Muscle of back (tissue), 11 donors: ENCODE measurements around the gene FOXO1. TPM values are rescaled to one million over a fixed set of nuclear protein-coding genes. Genes with fewer than 3 reads are reported as not detected.
A peak's percentile ranks its signal among the peaks of the same experiment; 100 is the strongest.

Source experiments
- DNase-seq, 3 donors: peaks; one replicate each; pipeline versions ENCODE4 v3.0.0 to v3.0.0-alpha.2; 2013
- polyA plus RNA-seq, 10 donors: library from polyadenylated mRNA; unstranded; fragments of 120-200 nt; gene quantifications; one replicate each; pipeline ENCODE4 v1.2.1, GENCODE V29; 2013; ENCODE audit not compliant: insufficient read length in 10 of 10

Gene FOXO1
- polyA plus RNA-seq, 10 donors, result 11.2 to 17.1 (median 13.8) TPM

- DNase-seq, result no peak
These were observed 25.5 kb downstream of the FOXO1 start for GRCh38 chr13:40640845-40641458.

DNA sequence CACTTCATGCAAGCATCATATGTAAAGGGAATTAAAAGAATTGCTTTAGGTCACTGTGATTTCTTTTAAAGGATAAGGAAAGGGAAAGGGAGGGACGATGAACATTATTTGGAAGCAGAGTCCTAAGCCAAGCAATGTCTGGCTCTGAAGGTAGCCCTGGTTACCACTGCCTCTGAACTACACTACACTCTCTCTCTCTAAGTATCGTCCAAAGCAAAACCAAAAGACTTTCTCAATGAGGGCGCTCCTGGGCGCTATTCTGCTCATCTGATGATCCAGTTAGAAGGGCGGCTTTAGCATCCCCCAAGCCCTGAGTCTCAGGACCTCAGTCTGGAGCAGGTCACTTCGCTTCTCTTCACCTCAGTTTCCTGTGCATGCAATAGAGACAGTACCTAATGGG, 26.2 kb downstream of the FOXO1 start:
- no peak for DNase-seq

GRCh38 chr13:40639221-40639681, 27.2 kb downstream of the FOXO1 start:
- DNase-seq, result no peak

- DNase-seq, result no peak
These were observed 28.8 kb downstream of the FOXO1 start for GRCh38 chr13:40637643-40638042.

GRCh38 chr13:40635315-40635995, 31.0 kb downstream of the FOXO1 start:
- DNase-seq, result no peak

DNA sequence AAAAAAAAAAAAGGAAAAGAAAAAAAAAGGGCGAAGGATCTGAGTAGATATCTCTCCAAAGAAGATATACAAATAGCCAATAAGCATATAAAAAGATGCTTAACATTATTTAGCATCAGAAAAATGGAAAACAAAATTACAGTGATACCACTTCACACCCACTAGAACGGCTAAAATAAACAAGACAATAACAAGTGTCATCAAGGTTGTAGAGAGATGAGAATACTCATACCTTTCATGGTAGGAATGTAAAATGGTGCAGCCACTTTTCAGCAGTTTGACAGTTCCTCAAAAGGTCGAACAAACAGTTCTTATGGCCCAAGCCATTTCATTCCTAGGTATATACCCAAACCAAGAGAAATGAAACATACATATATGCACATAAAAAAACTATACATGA, 33.5 kb downstream of the FOXO1 start:
- no peak for DNase-seq

DNA sequence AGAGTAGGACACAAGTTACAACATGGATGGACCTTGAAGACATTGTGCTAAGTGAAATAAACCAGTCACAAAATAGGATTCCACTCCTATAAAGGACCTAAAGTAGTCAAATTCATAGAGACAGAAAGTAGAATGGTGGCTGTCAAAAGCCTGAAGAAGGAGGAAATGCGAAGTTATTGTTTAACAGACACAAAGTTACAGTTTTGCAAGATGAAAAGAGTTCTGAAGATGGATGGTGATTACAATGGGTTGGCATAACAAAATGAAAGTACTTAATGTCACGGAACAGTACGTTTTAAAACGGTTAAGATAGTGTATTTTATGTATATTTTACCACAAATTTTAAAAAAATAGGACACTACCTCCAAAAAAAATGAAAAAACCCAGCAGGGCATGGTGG, 34.8 kb downstream of the FOXO1 start:
- DNase-seq, result no peak

DNA sequence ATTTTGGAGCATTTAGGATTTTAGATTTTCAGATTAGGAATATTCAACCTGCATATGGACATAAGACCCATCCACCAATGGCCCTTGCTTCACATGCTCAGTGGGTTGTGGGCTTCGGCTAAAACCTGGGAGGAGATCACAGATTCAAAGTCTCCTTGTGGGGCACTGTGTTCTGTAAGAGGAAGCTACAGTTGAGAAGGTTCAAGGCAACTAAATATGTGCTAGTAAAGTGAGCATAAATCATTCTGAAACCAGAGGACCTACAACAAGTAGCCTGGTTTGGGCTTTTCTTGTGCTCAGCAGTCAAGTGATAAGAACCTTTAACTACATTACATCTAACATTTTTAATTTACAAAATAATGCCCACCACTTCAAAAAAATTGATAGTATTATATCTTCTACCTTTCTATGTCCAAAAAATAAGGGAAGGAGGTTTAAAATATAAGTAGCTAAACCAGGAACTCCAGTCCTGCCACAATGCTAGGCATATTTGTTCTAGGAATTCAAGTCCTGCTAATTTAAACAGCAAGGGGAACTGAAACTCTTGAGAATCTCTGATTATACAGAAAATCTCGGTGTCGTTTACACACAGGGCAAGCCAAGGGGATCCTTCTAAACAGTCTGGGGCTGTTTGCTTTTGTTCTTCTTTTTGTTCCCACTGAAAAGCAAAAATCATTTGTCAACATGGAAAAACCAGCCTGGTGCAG, 36.6 kb downstream of the FOXO1 start:
- DNase-seq, result no peak

DNA sequence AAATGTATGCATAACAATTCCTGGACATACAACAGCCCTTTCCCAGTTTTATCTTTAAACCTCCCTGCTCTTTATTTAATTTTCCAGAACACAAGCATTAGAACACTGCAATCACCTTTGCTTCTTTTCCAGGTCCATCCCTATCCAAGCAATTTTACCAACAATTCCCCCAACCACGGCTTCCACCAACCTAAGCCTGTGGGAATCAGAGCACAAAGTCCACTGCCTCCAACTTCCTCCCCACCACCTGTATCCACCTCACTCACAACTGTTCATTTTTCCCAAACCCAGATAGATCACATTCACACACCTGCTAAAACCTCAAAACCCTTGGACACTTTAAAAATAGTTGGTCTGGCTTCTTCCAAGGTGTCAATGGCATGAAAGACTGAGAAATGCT, 39.5 kb downstream of the FOXO1 start:
- DNase-seq, result no peak

- DNase-seq, result no peak
These were observed 39.9 kb downstream of the FOXO1 start for GRCh38 chr13:40626561-40626960.

DNA sequence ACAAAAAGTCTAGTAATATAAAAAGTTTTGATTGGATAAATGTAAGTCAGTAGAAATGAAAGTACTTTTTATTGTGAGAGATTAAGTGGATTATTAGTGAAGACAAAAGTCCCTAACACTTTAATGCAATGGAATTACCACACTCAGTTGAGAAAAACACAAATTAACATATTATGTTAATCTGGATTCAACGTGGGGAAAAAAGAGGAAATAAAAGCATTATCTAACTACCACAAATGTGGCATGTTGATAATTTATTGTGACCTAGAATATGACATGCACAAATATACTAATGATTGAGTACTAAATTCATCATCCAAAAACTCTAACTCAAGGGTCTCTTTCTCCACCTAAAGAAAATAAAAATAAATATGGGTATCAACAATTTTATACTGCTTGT, 41.5 kb downstream of the FOXO1 start:
- no peak for DNase-seq

GRCh38 chr13:40624383-40624782, 42.1 kb downstream of the FOXO1 start:
- DNase-seq, result peak in 2 of 3 donors; percentile 19 to 54

DNA sequence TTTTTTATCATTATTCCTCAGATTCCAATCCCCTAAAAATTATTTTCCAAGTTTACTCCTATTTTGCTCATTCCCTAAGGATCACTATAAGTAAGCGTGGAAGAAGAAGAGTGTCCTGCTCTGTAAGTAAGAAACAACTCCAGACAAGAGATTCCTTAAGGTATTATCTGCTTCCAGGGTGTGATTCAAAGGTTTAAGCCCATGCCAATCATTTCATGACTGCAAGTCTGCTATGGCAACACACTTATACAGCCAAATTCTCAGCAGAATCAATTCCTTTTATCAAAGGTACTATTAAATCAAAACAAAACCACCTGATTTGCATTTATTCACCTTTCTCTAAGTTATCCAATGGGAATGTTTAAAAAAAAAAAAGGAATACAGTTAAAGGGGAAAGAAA, 43.7 kb downstream of the FOXO1 start:
- DNase-seq, result no peak

DNA sequence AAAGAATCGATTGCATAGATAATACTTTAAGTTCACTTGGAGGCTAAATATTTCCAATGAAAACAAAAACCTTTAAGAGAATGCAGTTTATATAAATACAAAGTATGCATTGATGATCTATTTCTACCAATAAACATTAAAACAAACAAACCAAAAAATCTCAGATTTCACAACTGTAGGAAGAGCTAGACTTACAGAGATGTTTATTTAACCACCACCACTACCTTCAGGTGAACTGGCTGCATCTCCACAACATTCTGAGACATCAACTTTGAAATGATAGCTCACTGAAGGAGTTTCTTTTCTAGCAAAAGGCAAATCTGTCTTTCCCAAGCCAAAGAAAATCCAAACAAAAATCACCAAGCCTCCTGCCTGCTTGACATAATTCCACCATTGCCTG, 44.2 kb downstream of the FOXO1 start:
- DNase-seq, result no peak

GRCh38 chr13:40619479-40619814, 47.0 kb downstream of the FOXO1 start:
- no peak for DNase-seq

DNA sequence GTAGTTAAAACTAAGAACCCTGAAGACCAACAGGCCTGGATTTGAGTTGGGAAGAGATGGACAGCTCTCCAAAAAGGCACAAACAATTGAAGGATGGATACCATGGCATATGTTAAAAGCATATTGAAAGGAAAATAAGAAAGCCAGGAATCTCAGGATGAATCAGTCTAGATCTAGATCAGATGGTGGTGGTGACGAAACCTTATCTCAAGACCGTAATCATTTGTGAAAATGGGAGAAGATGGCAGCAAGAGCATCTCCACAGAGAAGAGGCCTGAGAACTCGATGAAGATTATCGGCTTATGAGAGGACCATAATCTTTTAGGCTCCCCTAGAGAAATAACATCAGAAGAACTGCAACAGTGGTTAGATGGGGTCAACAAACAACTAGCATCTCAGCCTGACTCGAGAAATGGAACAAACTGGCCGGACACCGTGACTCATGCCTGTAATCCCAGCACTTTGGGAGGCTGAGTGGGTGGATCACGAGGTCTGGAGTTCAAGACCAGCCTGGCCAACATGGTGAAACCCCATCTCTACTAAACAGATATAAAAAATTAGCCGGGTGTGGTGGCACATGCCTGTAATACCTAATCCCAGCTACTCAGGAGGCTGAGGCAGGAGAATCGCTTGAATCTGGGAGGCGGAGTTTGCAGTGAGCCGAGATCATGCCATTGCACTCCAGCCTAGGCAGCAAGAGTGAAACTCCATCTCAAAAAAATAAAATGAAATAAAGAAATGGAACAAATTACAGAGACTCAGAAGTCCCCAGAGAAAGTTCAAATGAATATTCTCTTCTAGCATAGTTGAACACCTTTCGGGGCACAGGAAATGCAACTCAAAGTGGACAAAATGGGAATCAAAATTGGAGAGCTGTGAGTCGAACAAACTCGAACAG, 47.6 kb downstream of the FOXO1 start:
- no peak for DNase-seq

- DNase-seq, result no peak
These were observed 48.6 kb downstream of the FOXO1 start for GRCh38 chr13:40617801-40618356.

DNA sequence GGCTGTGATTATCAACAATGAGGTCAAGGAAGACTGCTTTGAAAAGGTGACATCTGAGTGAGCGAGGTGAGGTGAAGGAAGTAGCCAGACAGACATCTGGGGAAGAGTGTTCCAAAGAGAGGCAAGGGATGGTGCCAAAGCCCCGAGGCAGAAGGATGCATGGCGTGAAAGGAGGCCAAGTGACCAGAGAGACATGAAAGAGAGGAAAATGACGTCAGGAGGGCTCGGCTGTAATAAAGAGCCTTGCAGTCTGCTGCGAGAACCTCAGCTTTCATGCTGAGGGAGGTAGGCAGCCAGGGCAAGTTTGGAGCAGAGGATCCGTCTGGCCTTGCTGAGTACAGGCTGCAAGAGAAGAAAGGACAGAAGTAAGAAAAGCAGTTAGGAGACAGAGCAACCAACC, 50.8 kb downstream of the FOXO1 start:
- DNase-seq, result no peak

- peak in 1 of 3 donors; percentile 37 for DNase-seq
These were observed 52.5 kb downstream of the FOXO1 start for GRCh38 chr13:40613914-40614313.

DNA sequence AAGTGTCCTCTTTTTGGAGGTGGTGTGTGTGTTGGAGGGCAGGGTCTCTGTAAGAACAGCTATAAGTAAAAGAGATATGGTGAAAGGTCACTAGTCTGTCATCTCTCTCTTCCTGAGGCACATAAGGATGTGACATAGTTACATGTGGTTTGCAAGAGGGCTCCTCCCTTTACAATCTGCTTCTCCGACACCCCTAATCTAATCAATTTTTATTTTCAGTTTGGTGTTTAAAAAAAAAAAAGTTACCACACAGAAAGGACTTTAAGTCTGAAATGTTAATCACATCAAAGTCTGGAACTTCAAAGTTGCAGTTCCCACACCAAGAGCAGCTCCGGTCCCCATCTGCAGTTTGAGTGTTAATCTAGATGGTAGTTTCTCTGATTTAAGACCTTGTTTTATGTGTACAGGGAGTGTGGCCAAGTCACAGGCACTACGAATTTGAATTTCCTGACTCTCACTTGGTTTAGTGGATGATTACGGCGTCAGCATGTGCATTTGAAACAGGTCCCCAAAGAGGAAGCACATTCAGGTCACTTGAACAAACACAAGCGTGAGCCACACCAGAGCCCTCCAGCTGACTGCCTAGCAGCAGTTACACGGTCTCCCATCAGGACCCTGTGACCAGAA, 53.1 kb downstream of the FOXO1 start:
- DNase-seq, result peak in 2 of 3 donors; percentile 33 to 58

GRCh38 chr13:40612041-40612440, 54.4 kb downstream of the FOXO1 start:
- no peak for DNase-seq
